Measurements from ENCODE around the gene IFT22. TPM values are rescaled to one million over a fixed set of nuclear protein-coding genes. Genes with fewer than 3 reads are reported as not detected.

Gene IFT22
- total and polyA plus RNA-seq, 2 experiments from 2014 or later, result 13.8 to 38.8 TPM

- TF ChIP-seq, protein P1, sequence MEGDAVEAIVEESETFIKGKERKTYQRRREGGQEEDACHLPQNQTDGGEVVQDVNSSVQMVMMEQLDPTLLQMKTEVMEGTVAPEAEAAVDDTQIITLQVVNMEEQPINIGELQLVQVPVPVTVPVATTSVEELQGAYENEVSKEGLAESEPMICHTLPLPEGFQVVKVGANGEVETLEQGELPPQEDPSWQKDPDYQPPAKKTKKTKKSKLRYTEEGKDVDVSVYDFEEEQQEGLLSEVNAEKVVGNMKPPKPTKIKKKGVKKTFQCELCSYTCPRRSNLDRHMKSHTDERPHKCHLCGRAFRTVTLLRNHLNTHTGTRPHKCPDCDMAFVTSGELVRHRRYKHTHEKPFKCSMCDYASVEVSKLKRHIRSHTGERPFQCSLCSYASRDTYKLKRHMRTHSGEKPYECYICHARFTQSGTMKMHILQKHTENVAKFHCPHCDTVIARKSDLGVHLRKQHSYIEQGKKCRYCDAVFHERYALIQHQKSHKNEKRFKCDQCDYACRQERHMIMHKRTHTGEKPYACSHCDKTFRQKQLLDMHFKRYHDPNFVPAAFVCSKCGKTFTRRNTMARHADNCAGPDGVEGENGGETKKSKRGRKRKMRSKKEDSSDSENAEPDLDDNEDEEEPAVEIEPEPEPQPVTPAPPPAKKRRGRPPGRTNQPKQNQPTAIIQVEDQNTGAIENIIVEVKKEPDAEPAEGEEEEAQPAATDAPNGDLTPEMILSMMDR (conservative IDR thresholded peaks at IDR 0.05; ENCODE audit: low read depth in 2 of 2), result no peak
- TF ChIP-seq CREB1 (CRISPR knock-in tag; IDR thresholded peaks at IDR 0.05; ENCODE audit: low read depth) (no peak), JUNB (IDR thresholded peaks at IDR 0.05; ENCODE audit: unreplicated experiment) (no peak), EZH2 (IDR thresholded peaks at IDR 0.05; ENCODE audit: low read depth, unreplicated experiment) (no peak)
Observed at GRCh38 chr7:101278461-101279292, 42.9 kb downstream of the IFT22 start (continued).

DNA sequence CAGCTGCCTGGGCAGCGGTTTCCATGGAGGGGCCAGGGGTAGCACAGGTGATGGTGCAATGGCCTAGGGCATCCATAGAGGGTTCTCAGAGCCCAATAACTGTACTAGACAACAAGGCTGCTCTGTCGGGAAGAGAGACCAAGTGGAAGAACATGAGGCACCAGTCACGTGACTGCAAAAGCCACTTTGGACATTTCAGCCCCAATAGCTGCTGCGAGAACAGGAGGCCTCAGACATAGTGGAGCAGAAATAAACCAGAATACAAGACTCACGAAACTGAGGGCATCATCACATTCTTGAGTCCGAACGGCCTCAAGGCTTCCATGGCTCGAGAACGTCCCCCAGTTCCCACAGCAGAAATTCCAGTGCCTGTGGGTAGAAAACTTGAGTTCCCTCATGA lies 44.5 kb downstream of the IFT22 start:
- ATAC-seq (no peak), DNase-seq (ENCODE audit: low spot score) (no peak)
- H3K79me2 ChIP-seq (replicated peaks; ENCODE audit: insufficient read depth), result no peaks in the 10 kb centered on the region
- H3K36me3 ChIP-seq (ENCODE audit: insufficient read depth), result no peaks in the 10 kb centered on the region
- Mint-ChIP-seq H3K27me3 (ENCODE audit: insufficient read depth, low read depth, poor library complexity) (peaks cover 10% of the 10 kb centered on the region), H3K27ac (no peak overlapping the region), H3K4me3 (no peak overlapping the region), H3K36me3 (ENCODE audit: low read depth) (peaks cover 34% of the 10 kb centered on the region), H3K4me1 (peaks cover 14% of the 10 kb centered on the region), H3K9me3 (no peaks in the 10 kb centered on the region; the same call in 2 of the 3 replicates)
- H4K20me1 ChIP-seq (replicated peaks; ENCODE audit: insufficient read depth), result no peaks in the 10 kb centered on the region
- H3F3A ChIP-seq (replicated peaks; ENCODE audit: low read depth), result 0 out of 2 replicates have a peak, but pooled peaks cover 2% of the 10 kb centered on the region
- H3K27ac ChIP-seq (ENCODE audit: low read depth), result no peak overlapping the region
- H3K4me1 ChIP-seq (ENCODE audit: insufficient read depth), result peaks cover 16% of the 10 kb centered on the region
- no peak for TF ChIP-seq REST (IDR thresholded peaks at IDR 0.05; ENCODE audit: unreplicated experiment)
- TF ChIP-seq CREB1 (CRISPR knock-in tag; IDR thresholded peaks at IDR 0.05; ENCODE audit: low read depth), result no peak
- TF ChIP-seq ZNF331 (CRISPR knock-in tag; IDR thresholded peaks at IDR 0.05; ENCODE audit: low read depth), result no peak
- TF ChIP-seq EZH2 (IDR thresholded peaks at IDR 0.05; ENCODE audit: low read depth, unreplicated experiment), result no peak
- no peak for TF ChIP-seq JUNB (IDR thresholded peaks at IDR 0.05; ENCODE audit: unreplicated experiment)
- TF ChIP-seq POLR2AphosphoS5 (IDR thresholded peaks at IDR 0.05; ENCODE audit: low read depth), result no peak
- TF ChIP-seq EZH2phosphoT487 (IDR thresholded peaks at IDR 0.05; ENCODE audit: unreplicated experiment), result no peak
- no peak for TF ChIP-seq NANOG (IDR thresholded peaks at IDR 0.05; ENCODE audit: borderline replicate concordance)
- TF ChIP-seq STAT1 (IDR thresholded peaks at IDR 0.05; ENCODE audit: unreplicated experiment), result no peak
- TF ChIP-seq, protein P1 (conservative IDR thresholded peaks at IDR 0.05; ENCODE audit: low read depth in 2 of 2), result no peak
- TF ChIP-seq ZNF114 (CRISPR knock-in tag; IDR thresholded peaks at IDR 0.05), result no peak
- no peaks in the 10 kb centered on the region for H3K27me3 ChIP-seq (ENCODE audit: insufficient read depth)
- no peak overlapping the region for H2AFZ ChIP-seq
- no peak overlapping the region for H3K4me3 ChIP-seq
- no peak overlapping the region for H3K4me2 ChIP-seq
- H3K9me2 ChIP-seq (ENCODE audit: insufficient read depth), result no peaks in the 10 kb centered on the region; the same call in 1 of the 2 replicates
